PC-3 (cell line): ENCODE results near the gene ADD1. TPM values are rescaled to one million over a fixed set of nuclear protein-coding genes. Genes with fewer than 3 reads are reported as not detected.

Experiments used
- ATAC-seq: fragments of 200-7000 bp; cut with Tn5 transposase; 2 replicates; pipeline ENCODE4 v1.9.1; 2020; ENCODE audit warnings: mild to moderate bottlenecking, moderate library complexity
- BruUV-seq: library from RNA; stranded (reverse); fragments of 400-500 nt; replicated peaks from 2 replicates; lab custom pipeline; 2021; lab: Mats Ljungman, UMichigan
- CTCF ChIA-PET: fragments of 300-600 bp; sonication (Branson Sonifier 250); formaldehyde crosslinking; loops from one replicate; lab custom pipeline; 2022; ENCODE audit warnings: antibody characterized with exemption; lab: Charles Lee
- POLR2A ChIA-PET: fragments of 300-600 bp; sonication (Branson Sonifier 250); formaldehyde crosslinking; loops from one replicate; lab custom pipeline; 2022; ENCODE audit warnings: antibody characterized with exemption; ENCODE audit not compliant: unreplicated experiment; lab: Charles Lee
- DNase-seq: peaks from one replicate; pipeline ENCODE4 v3.0.0-alpha.2; 2015
- H2AFZ ChIP-seq: fragments of 300-600 bp; sonication (generic); 2 replicates; pipeline ENCODE4 v1.6.0; 2016; ENCODE audit warnings: antibody characterized with exemption, low read length
- H3F3A ChIP-seq: fragments of 300-600 bp; sonication (generic); one replicate; pipeline ENCODE4 v1.6.0; 2017; ENCODE audit warnings: antibody characterized with exemption, low read length, control low read depth, mild to moderate bottlenecking; ENCODE audit not compliant: unreplicated experiment
- H3K27ac ChIP-seq: fragments of 300-600 bp; sonication (generic); 2 replicates; pipeline ENCODE4 v1.5.1; 2016; ENCODE audit warnings: mild to moderate bottlenecking, low read length
- H3K27me3 ChIP-seq: fragments of 300-600 bp; sonication (generic); 2 replicates; pipeline ENCODE4 v1.6.1; 2016; ENCODE audit warnings: low read length, mixed read lengths
- H3K36me3 ChIP-seq: fragments of 300-600 bp; sonication (generic); 2 replicates; pipeline ENCODE4 v1.6.1; 2016; ENCODE audit warnings: low read depth, mixed run types, low read length, mixed read lengths
- H3K4me1 ChIP-seq: fragments of 300-600 bp; sonication (generic); 2 replicates; pipeline ENCODE4 v1.5.1; 2016; ENCODE audit warnings: low read length; ENCODE audit not compliant: insufficient read depth
- H3K4me2 ChIP-seq: fragments of 300-600 bp; sonication (generic); 2 replicates; pipeline ENCODE4 v1.6.0; 2016; ENCODE audit warnings: low read length
- H3K4me3 ChIP-seq: fragments of 300-600 bp; sonication (generic); 2 replicates; pipeline ENCODE4 v1.5.1; 2016; ENCODE audit warnings: mild to moderate bottlenecking, low read length, mixed read lengths
- H3K79me2 ChIP-seq: fragments of 300-600 bp; sonication (generic); 2 replicates; pipeline ENCODE4 v1.6.1; 2017; ENCODE audit warnings: low read length, mixed read lengths
- H3K9ac ChIP-seq: fragments of 300-600 bp; sonication (generic); 2 replicates; pipeline ENCODE4 v1.6.0; 2016; ENCODE audit warnings: mild to moderate bottlenecking, low read length
- H3K9me2 ChIP-seq: fragments of 300-600 bp; sonication (generic); replicated peaks from 2 replicates; pipeline ENCODE4 v1.6.1; 2016; ENCODE audit warnings: mixed run types, low read length, mixed read lengths
- H3K9me3 ChIP-seq: fragments of 300-600 bp; sonication (generic); 2 replicates; pipeline ENCODE4 v1.6.1; 2016; ENCODE audit warnings: low read length, mixed read lengths
- H4K20me1 ChIP-seq: fragments of 300-600 bp; sonication (generic); 2 replicates; pipeline ENCODE4 v1.6.1; 2016; ENCODE audit warnings: low read length, mixed read lengths
- EZH2 ChIP-seq: fragments of 300-600 bp; sonication (generic); IDR thresholded peaks from one replicate; pipeline ENCODE4 v1.6.1; 2017; ENCODE audit warnings: antibody characterized with exemption, mild to moderate bottlenecking, low read length; ENCODE audit not compliant: unreplicated experiment
- EZH2phosphoT487 ChIP-seq: fragments of 300-600 bp; sonication (generic); IDR thresholded peaks from 2 replicates; pipeline ENCODE4 v1.6.1; 2018; ENCODE audit warnings: mild to moderate bottlenecking, antibody characterized with exemption, low read length, borderline replicate concordance
- intact Hi-C: fragments of 100-400 bp; cut with micrococcal nuclease; formaldehyde crosslinking; loops from 2 replicates; pipeline ENCODE4 v1.9.0; 2023
- total RNA-seq: library from RNA; depleted of rRNA; stranded (reverse); fragments of >200 nt; gene quantifications from 2 replicates; pipeline ENCODE4 v1.2.3, GENCODE V29; 2014
- TF ChIP-seq, protein P1 (sequence below): fragments of 300-600 bp; sonication (generic); conservative IDR thresholded peaks from 2 replicates; pipeline ENCODE4 v1.5.1; 2017; ENCODE audit warnings: antibody characterized with exemption, low read depth, mild to moderate bottlenecking, low read length

The ADD1 gene
- total RNA-seq, 1 experiment from 2014 or later: 118 TPM

DNA sequence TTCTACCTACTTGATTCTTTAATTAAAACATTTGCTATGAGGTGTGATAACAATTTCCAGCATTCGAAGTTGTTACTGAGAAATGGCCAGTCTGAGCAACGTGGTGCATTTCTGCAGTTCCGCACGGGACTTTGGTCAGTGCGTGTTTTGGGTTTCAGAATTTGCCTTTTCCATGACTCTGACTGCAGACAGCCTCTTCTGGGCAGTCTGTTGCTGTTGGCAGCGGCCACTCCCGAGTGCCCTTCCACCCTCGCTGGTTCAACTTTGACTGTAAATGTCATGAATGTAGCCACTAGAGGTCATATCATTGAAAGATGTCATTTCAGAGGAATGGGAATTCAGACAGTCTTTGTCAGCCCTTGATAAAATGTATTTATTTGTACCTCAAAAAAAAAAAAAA is 65.9 kb downstream of the ADD1 start:
- Histone ChIP-seq H3K27ac (no peak overlapping the region), H4K20me1 (no peaks in the 10 kb centered on the region), H3K4me2 (no peak overlapping the region), H3K27me3 (no peaks in the 10 kb centered on the region), H3K9me3 (no peaks in the 10 kb centered on the region), H3K9me2 (no peaks in the 10 kb centered on the region), H3K4me3 (no peak overlapping the region), H3K36me3 (peaks cover 13% of the 10 kb centered on the region), H2AFZ (no peak overlapping the region), H3K4me1 (peaks cover 13% of the 10 kb centered on the region), H3K79me2 (no peaks in the 10 kb centered on the region), H3F3A (no peaks in the 10 kb centered on the region), H3K9ac (no peak overlapping the region)
- DNase-seq (no peak), ATAC-seq (no peak)
- ChIA-PET POLR2A (no interaction called here), CTCF (no interaction called here)
- no TSS peak for BruUV-seq
- TF ChIP-seq, protein P1, sequence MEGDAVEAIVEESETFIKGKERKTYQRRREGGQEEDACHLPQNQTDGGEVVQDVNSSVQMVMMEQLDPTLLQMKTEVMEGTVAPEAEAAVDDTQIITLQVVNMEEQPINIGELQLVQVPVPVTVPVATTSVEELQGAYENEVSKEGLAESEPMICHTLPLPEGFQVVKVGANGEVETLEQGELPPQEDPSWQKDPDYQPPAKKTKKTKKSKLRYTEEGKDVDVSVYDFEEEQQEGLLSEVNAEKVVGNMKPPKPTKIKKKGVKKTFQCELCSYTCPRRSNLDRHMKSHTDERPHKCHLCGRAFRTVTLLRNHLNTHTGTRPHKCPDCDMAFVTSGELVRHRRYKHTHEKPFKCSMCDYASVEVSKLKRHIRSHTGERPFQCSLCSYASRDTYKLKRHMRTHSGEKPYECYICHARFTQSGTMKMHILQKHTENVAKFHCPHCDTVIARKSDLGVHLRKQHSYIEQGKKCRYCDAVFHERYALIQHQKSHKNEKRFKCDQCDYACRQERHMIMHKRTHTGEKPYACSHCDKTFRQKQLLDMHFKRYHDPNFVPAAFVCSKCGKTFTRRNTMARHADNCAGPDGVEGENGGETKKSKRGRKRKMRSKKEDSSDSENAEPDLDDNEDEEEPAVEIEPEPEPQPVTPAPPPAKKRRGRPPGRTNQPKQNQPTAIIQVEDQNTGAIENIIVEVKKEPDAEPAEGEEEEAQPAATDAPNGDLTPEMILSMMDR: no peak
- no peak for TF ChIP-seq EZH2
- TF ChIP-seq EZH2phosphoT487: no peak
- intact Hi-C loops: loop anchor here (10.0 kb wide), 1 partner anchor 65 kb away; the partner anchor contains the start of gene ADD1

GRCh38 chr4:2910409-2910808 is 66.8 kb downstream of the ADD1 start:
- H4K20me1 ChIP-seq: no peaks in the 10 kb centered on the region
- no peaks in the 10 kb centered on the region for H3K9me3 ChIP-seq
- intact Hi-C loops: no loop called here
- H3K4me3 ChIP-seq: no peak overlapping the region
- ATAC-seq (no peak), DNase-seq (no peak)
- TF ChIP-seq, protein P1: no peak
- TF ChIP-seq EZH2phosphoT487 (no peak), EZH2 (no peak)
- H3K9ac ChIP-seq: no peak overlapping the region
- POLR2A ChIA-PET: no interaction called here
- H3F3A ChIP-seq: no peaks in the 10 kb centered on the region
- no peak overlapping the region for H2AFZ ChIP-seq
- H3K27me3 ChIP-seq: no peaks in the 10 kb centered on the region
- no TSS peak for BruUV-seq
- H3K9me2 ChIP-seq: no peaks in the 10 kb centered on the region
- no peak overlapping the region for H3K27ac ChIP-seq
- no peak overlapping the region for H3K4me2 ChIP-seq
- H3K79me2 ChIP-seq: no peaks in the 10 kb centered on the region
- CTCF ChIA-PET: no interaction called here
- peaks cover 10% of the 10 kb centered on the region; the same call in 1 of the 2 replicates for H3K36me3 ChIP-seq
- H3K4me1 ChIP-seq: peaks cover 13% of the 10 kb centered on the region

DNA sequence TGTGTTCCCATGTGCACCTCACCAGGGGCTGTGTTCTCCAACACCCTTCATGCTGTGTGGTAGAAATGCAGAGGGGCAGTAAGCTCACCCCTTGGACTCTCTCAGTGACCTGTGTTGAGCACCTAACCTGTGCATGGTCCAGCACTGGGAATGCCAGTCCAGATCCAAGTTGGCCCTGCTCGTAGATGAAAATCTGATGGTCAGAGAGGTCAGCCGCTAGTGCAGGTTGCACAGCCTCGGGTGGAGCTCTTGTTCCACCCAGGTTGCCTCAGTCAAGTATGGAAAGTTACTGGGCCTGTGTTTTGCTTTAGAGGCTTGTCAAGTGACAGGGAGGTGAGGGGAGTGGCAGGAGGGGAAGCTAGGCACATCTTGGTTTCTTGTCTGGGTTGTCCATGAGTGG is 68.2 kb downstream of the ADD1 start:
- peaks cover 10% of the 10 kb centered on the region; the same call in 1 of the 2 replicates for H3K36me3 ChIP-seq
- no peak overlapping the region for H3K9ac ChIP-seq
- ChIA-PET CTCF (no interaction called here), POLR2A (no interaction called here)
- no peak for TF ChIP-seq EZH2
- no peak for TF ChIP-seq EZH2phosphoT487
- TF ChIP-seq, protein P1: no peak
- no peaks in the 10 kb centered on the region for H3K79me2 ChIP-seq
- H4K20me1 ChIP-seq: no peaks in the 10 kb centered on the region
- no peak overlapping the region for H3K4me3 ChIP-seq
- no peaks in the 10 kb centered on the region for H3K27me3 ChIP-seq
- no peaks in the 10 kb centered on the region for H3K9me2 ChIP-seq
- intact Hi-C loops: no loop called here
- DNase-seq: no peak
- H2AFZ ChIP-seq: no peak overlapping the region
- H3K4me2 ChIP-seq: no peak overlapping the region
- no peaks in the 10 kb centered on the region for H3K9me3 ChIP-seq
- BruUV-seq: no TSS peak
- ATAC-seq: no peak
- H3K27ac ChIP-seq: no peak overlapping the region
- H3K4me1 ChIP-seq: peaks cover 13% of the 10 kb centered on the region
- H3F3A ChIP-seq: no peaks in the 10 kb centered on the region
